Parathyroid adenoma (tissue), 2 donors: ENCODE measurements around the gene FCER1G.

Experiments used
- H2AFZ ChIP-seq: fragments of 300-600 bp; sonication (generic); one replicate; pipeline ENCODE4 v1.7.0; 2017; ENCODE audit warnings: antibody characterized with exemption, mild to moderate bottlenecking
- H3K27ac ChIP-seq: fragments of 300-600 bp; sonication (generic); one replicate; pipeline ENCODE4 v1.7.0; 2017
- H3K27me3 ChIP-seq: fragments of 300-600 bp; sonication (generic); one replicate; pipeline ENCODE4 v1.7.0; 2017; ENCODE audit warnings: low read length; ENCODE audit not compliant: control insufficient read depth, insufficient read depth
- H3K36me3 ChIP-seq: fragments of 300-600 bp; sonication (generic); one replicate; pipeline ENCODE4 v1.7.0; 2017; ENCODE audit warnings: low read length; ENCODE audit not compliant: control insufficient read depth, insufficient read depth
- H3K4me1 ChIP-seq: fragments of 300-600 bp; sonication (generic); one replicate; pipeline ENCODE4 v1.7.0; 2017; ENCODE audit warnings: control low read depth
- H3K4me2 ChIP-seq: fragments of 300-600 bp; sonication (generic); one replicate; pipeline ENCODE4 v1.7.0; 2017; ENCODE audit warnings: low read length
- H3K4me3 ChIP-seq: fragments of 300-600 bp; sonication (generic); one replicate; pipeline ENCODE4 v1.7.0; 2017; ENCODE audit warnings: low read depth, low read length
- H3K79me2 ChIP-seq: fragments of 300-600 bp; sonication (generic); one replicate; pipeline ENCODE4 v1.7.0; 2017; ENCODE audit warnings: control low read depth
- H3K9ac ChIP-seq: fragments of 300-600 bp; sonication (generic); one replicate; pipeline ENCODE4 v1.7.0; 2017; ENCODE audit warnings: mild to moderate bottlenecking
- H3K9me3 ChIP-seq: fragments of 300-600 bp; sonication (generic); one replicate; pipeline ENCODE4 v1.7.0; 2017; ENCODE audit warnings: low read length; ENCODE audit not compliant: control insufficient read depth
- TF ChIP-seq, protein P1 (sequence below): fragments of 300-600 bp; sonication (generic); IDR thresholded peaks from one replicate; pipeline ENCODE4 v1.7.0; 2017; ENCODE audit warnings: antibody characterized with exemption, mild to moderate bottlenecking
- donor health status: primary hyperparathyroidism.

FCER1G gene

GRCh38 chr1:161174911-161175310 is 40.2 kb upstream of the FCER1G start:
- Histone ChIP-seq H3K9ac (no peak overlapping the region), H3K27me3 (no peaks in the 10 kb centered on the region), H3K27ac (no peak overlapping the region), H3K4me3 (no peak overlapping the region), H3K4me1 (peaks cover 3% of the 10 kb centered on the region), H3K36me3 (no peaks in the 10 kb centered on the region), H3K9me3 (no peaks in the 10 kb centered on the region), H3K79me2 (peaks cover 4% of the 10 kb centered on the region), H3K4me2 (no peak overlapping the region), H2AFZ (no peak overlapping the region)
- TF ChIP-seq, protein P1, sequence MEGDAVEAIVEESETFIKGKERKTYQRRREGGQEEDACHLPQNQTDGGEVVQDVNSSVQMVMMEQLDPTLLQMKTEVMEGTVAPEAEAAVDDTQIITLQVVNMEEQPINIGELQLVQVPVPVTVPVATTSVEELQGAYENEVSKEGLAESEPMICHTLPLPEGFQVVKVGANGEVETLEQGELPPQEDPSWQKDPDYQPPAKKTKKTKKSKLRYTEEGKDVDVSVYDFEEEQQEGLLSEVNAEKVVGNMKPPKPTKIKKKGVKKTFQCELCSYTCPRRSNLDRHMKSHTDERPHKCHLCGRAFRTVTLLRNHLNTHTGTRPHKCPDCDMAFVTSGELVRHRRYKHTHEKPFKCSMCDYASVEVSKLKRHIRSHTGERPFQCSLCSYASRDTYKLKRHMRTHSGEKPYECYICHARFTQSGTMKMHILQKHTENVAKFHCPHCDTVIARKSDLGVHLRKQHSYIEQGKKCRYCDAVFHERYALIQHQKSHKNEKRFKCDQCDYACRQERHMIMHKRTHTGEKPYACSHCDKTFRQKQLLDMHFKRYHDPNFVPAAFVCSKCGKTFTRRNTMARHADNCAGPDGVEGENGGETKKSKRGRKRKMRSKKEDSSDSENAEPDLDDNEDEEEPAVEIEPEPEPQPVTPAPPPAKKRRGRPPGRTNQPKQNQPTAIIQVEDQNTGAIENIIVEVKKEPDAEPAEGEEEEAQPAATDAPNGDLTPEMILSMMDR, result no peak

DNA sequence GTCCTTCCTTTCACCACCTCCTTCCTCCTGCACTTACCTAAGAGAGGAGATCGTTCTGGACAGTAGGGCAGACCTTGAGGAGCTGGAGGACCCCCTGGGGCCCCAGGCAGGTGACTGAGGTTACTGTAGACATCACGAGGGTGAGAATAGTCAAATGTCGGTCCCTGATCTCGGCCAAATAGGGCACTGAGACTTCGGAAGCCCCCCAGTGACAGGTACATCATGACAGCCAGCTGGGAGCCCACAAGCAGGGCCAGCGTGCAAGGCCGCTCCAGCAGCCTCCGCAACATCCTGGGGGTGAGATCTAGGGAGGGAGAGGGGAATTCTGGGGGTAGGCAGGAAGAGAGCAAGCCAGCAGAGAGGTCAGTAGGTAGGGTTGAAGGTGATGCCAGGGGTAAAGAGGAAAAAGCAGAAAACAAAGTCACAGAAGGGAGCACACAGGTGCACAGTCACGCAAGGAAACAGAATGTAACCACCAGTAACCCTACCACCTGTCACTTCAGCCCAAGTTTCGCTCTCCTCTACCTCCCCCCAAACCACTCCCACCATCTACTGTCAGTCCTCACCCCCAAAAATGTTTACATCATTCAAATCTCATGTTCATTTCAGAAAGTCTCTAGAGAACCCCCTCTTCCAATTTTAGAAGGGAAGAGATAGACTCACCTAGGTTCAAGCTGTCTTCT is 39.2 kb upstream of the FCER1G start:
- H3K4me3 ChIP-seq, result peak overlapping the region; percentile 98

DNA sequence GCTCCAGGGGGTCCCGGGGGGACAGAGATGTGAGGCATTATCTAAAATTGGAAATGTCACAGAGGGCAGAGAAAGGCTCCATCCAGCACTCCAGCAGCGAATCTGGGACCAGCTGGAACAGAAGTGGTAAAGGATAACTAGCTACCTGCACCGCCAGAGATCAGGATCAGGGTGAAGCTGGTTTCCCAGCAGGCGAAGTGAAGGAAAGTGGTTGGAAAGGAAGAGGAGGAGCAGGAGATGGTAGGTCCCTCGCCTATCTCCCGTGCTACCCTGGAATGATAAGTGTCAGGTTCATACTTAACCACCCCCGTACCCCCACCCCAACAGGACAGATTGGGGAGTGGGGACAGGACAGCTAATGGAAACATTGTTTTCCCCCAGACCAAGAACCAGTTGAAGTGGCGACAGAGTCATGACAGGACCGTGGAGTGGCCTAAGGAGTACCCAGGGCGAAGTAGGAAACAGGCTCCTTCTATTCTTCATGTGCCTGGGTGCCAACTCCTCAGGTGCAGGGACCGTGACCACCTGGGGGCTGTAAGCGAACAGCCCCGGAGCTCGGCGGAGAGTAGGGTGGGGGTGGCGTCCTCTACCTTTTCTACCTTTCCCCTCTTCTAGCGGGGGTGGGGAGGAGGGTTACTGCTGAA is 38.5 kb upstream of the FCER1G start:
- Histone ChIP-seq H3K4me3 (peak overlapping the region; percentile 98), H3K79me2 (peaks cover 4% of the 10 kb centered on the region), H3K9ac (peak overlapping the region; percentile 7), H3K36me3 (no peaks in the 10 kb centered on the region), H3K4me2 (peak overlapping the region; percentile 100), H3K27me3 (no peaks in the 10 kb centered on the region), H3K4me1 (peaks cover 3% of the 10 kb centered on the region), H2AFZ (peak overlapping the region; percentile 93), H3K9me3 (no peaks in the 10 kb centered on the region), H3K27ac (peak overlapping the region; percentile 88)
- TF ChIP-seq, protein P1, result no peak

More for the DNA sequence above, 39.2 kb upstream of the FCER1G start:
- H3K9me3 ChIP-seq, result no peaks in the 10 kb centered on the region
- peaks cover 3% of the 10 kb centered on the region for H3K4me1 ChIP-seq
- TF ChIP-seq, protein P1, result no peak
- no peak overlapping the region for H2AFZ ChIP-seq
- no peaks in the 10 kb centered on the region for H3K27me3 ChIP-seq
- H3K9ac ChIP-seq, result no peak overlapping the region
- peak overlapping the region; percentile 100 for H3K4me2 ChIP-seq
- no peak overlapping the region for H3K27ac ChIP-seq
- H3K36me3 ChIP-seq, result no peaks in the 10 kb centered on the region
- H3K79me2 ChIP-seq, result peaks cover 4% of the 10 kb centered on the region

- H3K4me2 ChIP-seq, result peak within 1 kb of the TSS; percentile 100
- no peaks in the 10 kb centered on the region for H3K27me3 ChIP-seq
- peak within 1 kb of the TSS; percentile 98 for H3K4me3 ChIP-seq
- H3K79me2 ChIP-seq, result peaks cover 4% of the 10 kb centered on the region
- H3K36me3 ChIP-seq, result no peaks in the 10 kb centered on the region
- H2AFZ ChIP-seq, result peak within 1 kb of the TSS; percentile 93
- H3K9ac ChIP-seq, result peak within 1 kb of the TSS; percentile 7
- no peaks in the 10 kb centered on the region for H3K9me3 ChIP-seq
- H3K4me1 ChIP-seq, result peaks cover 3% of the 10 kb centered on the region
- peak within 1 kb of the TSS; percentile 88 for H3K27ac ChIP-seq
- TF ChIP-seq, protein P1, result no peak
These were observed 37.8 kb upstream of the FCER1G start, which contains the start of gene B4GALT3 for GRCh38 chr1:161177112-161177935. B4GALT3 (minus strand) TSS chr1:161177507; CDS start chr1:161176060, 1,447 bp downstream.
